Gastroesophageal sphincter (tissue), 3 donors: ENCODE measurements around the gene DHRS12.

ENCODE experiments used
- EP300 ChIP-seq: sonication (generic); formaldehyde crosslinking; IDR thresholded peaks from one replicate; pipeline ENCODE4 v1.6.1; 2017; ENCODE audit warnings: antibody characterized with exemption, mild to moderate bottlenecking
- POLR2A ChIP-seq, 2 donors: fragments of 450-650 bp; IDR thresholded peaks; one replicate each; pipeline ENCODE4 v1.6.1; 2017; ENCODE audit warnings: antibody characterized with exemption in 2 of 2, mild to moderate bottlenecking in 2 of 2, moderate library complexity in 1 of 2
- POLR2AphosphoS5 ChIP-seq: sonication (generic); formaldehyde crosslinking; IDR thresholded peaks from one replicate; pipeline ENCODE4 v1.6.1; 2017; ENCODE audit warnings: antibody characterized with exemption
- TF ChIP-seq, protein P1 (sequence below), 4 experiments: fragments of 200-600 bp in 2 of 4; fragments of 450-650 bp in 2 of 4; sonication (generic) in 1 of 4; IDR thresholded peaks; one replicate each; pipeline ENCODE4 v1.5.1; 2017 to 2019; ENCODE audit warnings: antibody characterized with exemption in 4 of 4, mild to moderate bottlenecking in 2 of 4, moderate library complexity in 2 of 4

DNA sequence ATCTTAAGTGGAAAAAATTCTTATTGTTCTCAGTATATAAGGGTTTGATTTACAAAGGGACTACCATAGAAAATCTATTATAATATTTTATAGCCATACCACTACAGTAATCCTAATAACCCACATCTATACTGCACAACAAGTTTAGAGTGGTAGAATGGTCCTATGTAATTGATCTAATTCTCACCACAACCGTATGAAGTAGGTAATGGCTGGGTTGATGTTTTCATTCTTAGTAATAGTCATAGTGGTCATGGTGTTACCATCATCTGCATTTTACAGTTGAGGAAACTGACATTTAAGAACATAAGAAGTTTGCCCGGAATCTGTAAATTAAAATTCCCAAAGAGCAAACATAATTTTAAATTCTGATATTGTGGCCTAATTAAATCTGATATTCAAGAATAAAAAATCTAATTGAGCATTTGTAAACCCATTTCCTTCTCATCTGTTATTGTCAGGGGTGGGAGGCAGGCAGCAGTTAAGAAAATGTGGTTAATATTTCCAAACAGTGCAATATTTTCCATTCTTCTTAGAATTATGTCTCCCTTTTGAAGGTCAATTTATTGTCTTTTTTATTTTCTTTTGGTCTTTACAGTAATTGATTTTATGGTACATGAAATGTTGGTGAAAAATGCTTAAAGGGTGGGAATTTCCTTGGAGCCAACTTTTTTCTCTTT lies 65.6 kb downstream of the DHRS12 start:
- TF ChIP-seq, protein P1, sequence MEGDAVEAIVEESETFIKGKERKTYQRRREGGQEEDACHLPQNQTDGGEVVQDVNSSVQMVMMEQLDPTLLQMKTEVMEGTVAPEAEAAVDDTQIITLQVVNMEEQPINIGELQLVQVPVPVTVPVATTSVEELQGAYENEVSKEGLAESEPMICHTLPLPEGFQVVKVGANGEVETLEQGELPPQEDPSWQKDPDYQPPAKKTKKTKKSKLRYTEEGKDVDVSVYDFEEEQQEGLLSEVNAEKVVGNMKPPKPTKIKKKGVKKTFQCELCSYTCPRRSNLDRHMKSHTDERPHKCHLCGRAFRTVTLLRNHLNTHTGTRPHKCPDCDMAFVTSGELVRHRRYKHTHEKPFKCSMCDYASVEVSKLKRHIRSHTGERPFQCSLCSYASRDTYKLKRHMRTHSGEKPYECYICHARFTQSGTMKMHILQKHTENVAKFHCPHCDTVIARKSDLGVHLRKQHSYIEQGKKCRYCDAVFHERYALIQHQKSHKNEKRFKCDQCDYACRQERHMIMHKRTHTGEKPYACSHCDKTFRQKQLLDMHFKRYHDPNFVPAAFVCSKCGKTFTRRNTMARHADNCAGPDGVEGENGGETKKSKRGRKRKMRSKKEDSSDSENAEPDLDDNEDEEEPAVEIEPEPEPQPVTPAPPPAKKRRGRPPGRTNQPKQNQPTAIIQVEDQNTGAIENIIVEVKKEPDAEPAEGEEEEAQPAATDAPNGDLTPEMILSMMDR (IDR thresholded peaks at IDR 0.05): no peak
- TF ChIP-seq POLR2A (IDR thresholded peaks at IDR 0.05) (no peak), POLR2AphosphoS5 (no peak), EP300 (no peak)
